T-helper 1 cell (primary cell): ENCODE results near the gene UBXN10.
A peak's percentile ranks its signal among the peaks of the same experiment; 100 is the strongest.
"Not testable (repeated sequence)": the region's sequence is repeated elsewhere in the genome, so short reads cannot be mapped to it uniquely, and the experiment has no call there.

Experiments
- DNase-seq, 5 donors: peaks; one replicate each; pipeline ENCODE4 v3.0.0-alpha.2; 2012 to 2020

Gene UBXN10

GRCh38 chr1:20209471-20209870 is 23.6 kb downstream of the UBXN10 start:
- no peak for DNase-seq

- no peak for DNase-seq
These were observed 25.0 kb downstream of the UBXN10 start for GRCh38 chr1:20210736-20211460.

- DNase-seq, result no peak
These were observed 25.6 kb downstream of the UBXN10 start for GRCh38 chr1:20211511-20211931.

GRCh38 chr1:20212085-20212684 is 26.3 kb downstream of the UBXN10 start:
- DNase-seq, result no peak

GRCh38 chr1:20212685-20213331 is 26.9 kb downstream of the UBXN10 start:
- DNase-seq, result peak; percentile 21 to 44 (median 30)

GRCh38 chr1:20215716-20216115 is 29.8 kb downstream of the UBXN10 start:
- no peak for DNase-seq

GRCh38 chr1:20216574-20216973 is 30.7 kb downstream of the UBXN10 start:
- peak in 1 of 5 donors; percentile 8 for DNase-seq

GRCh38 chr1:20219053-20219452 is 33.2 kb downstream of the UBXN10 start:
- DNase-seq, result not testable (repeated sequence)

- DNase-seq, result no peak
These were observed 34.1 kb downstream of the UBXN10 start for GRCh38 chr1:20220036-20220435.

GRCh38 chr1:20223106-20223505 is 37.2 kb downstream of the UBXN10 start:
- no peak for DNase-seq

GRCh38 chr1:20223551-20224419 is 37.9 kb downstream of the UBXN10 start:
- no peak for DNase-seq

GRCh38 chr1:20224546-20224945 is 38.6 kb downstream of the UBXN10 start:
- no peak for DNase-seq

GRCh38 chr1:20227704-20228103 is 41.8 kb downstream of the UBXN10 start:
- no peak for DNase-seq

GRCh38 chr1:20228314-20228825 is 42.5 kb downstream of the UBXN10 start:
- DNase-seq, result no peak

- DNase-seq, result no peak
These were observed 43.3 kb downstream of the UBXN10 start for GRCh38 chr1:20229171-20229570.

- not testable (repeated sequence) for DNase-seq
These were observed 46.7 kb downstream of the UBXN10 start for GRCh38 chr1:20232564-20232963.

GRCh38 chr1:20233394-20233793 is 47.5 kb downstream of the UBXN10 start:
- no peak for DNase-seq

GRCh38 chr1:20233866-20234265 is 48.0 kb downstream of the UBXN10 start:
- no peak for DNase-seq

- no peak for DNase-seq
These were observed 49.1 kb downstream of the UBXN10 start for GRCh38 chr1:20234788-20235535.

- no peak for DNase-seq
These were observed 51.8 kb downstream of the UBXN10 start for GRCh38 chr1:20237646-20238045.

- DNase-seq, result no peak
These were observed 54.1 kb downstream of the UBXN10 start for GRCh38 chr1:20240012-20240411.

- DNase-seq, result no peak
These were observed 57.1 kb downstream of the UBXN10 start for GRCh38 chr1:20242890-20243479.
